SK-N-SH (cell line): ENCODE data around the gene WBP1. TPM values are rescaled to one million over a fixed set of nuclear protein-coding genes. Genes with fewer than 3 reads are reported as not detected.

Source experiments
- CTCF ChIA-PET: fragments of 300-600, 350-600 bp; formaldehyde crosslinking; extraction: SDS; loops from one replicate; lab custom pipeline; 2021; lab: Yijun Ruan, JAX
- POLR2A ChIA-PET: fragments of 350-600 bp; sonication (Branson Sonifier 250); formaldehyde crosslinking; extraction: SDS; loops from one replicate; lab custom pipeline; 2020; ENCODE audit warnings: antibody characterized with exemption, inconsistent platforms; lab: Yijun Ruan, JAX
- DNase-seq: peaks from one replicate; pipeline ENCODE4 v3.0.0; 2012
- H2AFZ ChIP-seq: fragments of 200-600 bp; sonication (generic); 2 replicates; pipeline ENCODE4 v1.8.1; 2016; ENCODE audit warnings: antibody characterized with exemption, mild to moderate bottlenecking, low read depth
- H3F3A ChIP-seq: fragments of 200-600 bp; sonication (generic); replicated peaks from 2 replicates; pipeline ENCODE3; 2016; ENCODE audit warnings: antibody characterized with exemption, mild to moderate bottlenecking; ENCODE audit not compliant: insufficient read depth
- H3K27ac ChIP-seq, 2 experiments: fragments of 200-500 bp in 1 of 2; fragments of 200-600 bp in 1 of 2; sonication (Bioruptor generic) in 1 of 2; sonication (generic), shearing (Covaris generic) in 1 of 2; 2 replicates each; pipeline versions ENCODE4 v1.5.1 to v1.6.1; 2014 to 2016; ENCODE audit warnings: low read depth in 2 of 2, inconsistent platforms in 1 of 2, low read length in 1 of 2, mild to moderate bottlenecking in 1 of 2, mixed read lengths in 1 of 2
- H3K27me3 ChIP-seq: fragments of 200-600 bp; sonication (generic), shearing (Covaris generic); 2 replicates; pipeline ENCODE4 v1.6.1; 2016; ENCODE audit warnings: mixed run types; ENCODE audit not compliant: insufficient read depth
- H3K36me3 ChIP-seq, 2 experiments: fragments of 200-500 bp in 1 of 2; fragments of 200-600 bp in 1 of 2; sonication (Bioruptor generic) in 1 of 2; sonication (generic) in 1 of 2; replicated peaks in 1 of 2; 2 replicates each; pipeline versions ENCODE3 to v1.5.1; 2014 to 2016; ENCODE audit warnings: low read length in 1 of 2, mild to moderate bottlenecking in 1 of 2; ENCODE audit not compliant: insufficient read depth in 2 of 2, control insufficient read depth in 1 of 2
- H3K4me1 ChIP-seq, 2 experiments: fragments of 200-500 bp in 1 of 2; fragments of 200-600 bp in 1 of 2; sonication (Bioruptor generic) in 1 of 2; sonication (generic), shearing (Covaris generic) in 1 of 2; 2 replicates each; pipeline versions ENCODE4 v1.5.1 to v1.6.1; 2014 to 2016; ENCODE audit warnings: low read depth in 1 of 2, low read length in 1 of 2, mixed run types in 1 of 2; ENCODE audit not compliant: insufficient read depth in 2 of 2, control insufficient read depth in 1 of 2
- H3K4me2 ChIP-seq: fragments of 200-600 bp; sonication (generic), shearing (Covaris generic); 2 replicates; pipeline ENCODE4 v1.6.1; 2017; ENCODE audit warnings: mixed run types
- H3K4me3 ChIP-seq, 2 experiments: fragments of 200-500 bp in 1 of 2; fragments of 200-600 bp in 1 of 2; sonication (Bioruptor generic) in 1 of 2; sonication (generic), shearing (Covaris generic) in 1 of 2; 2 replicates each; pipeline versions ENCODE4 v1.5.1 to v1.8.1; 2014 to 2016; ENCODE audit warnings: low read depth in 2 of 2, inconsistent platforms in 1 of 2, low read length in 1 of 2, mild to moderate bottlenecking in 1 of 2, mixed read lengths in 1 of 2, moderate library complexity in 1 of 2
- H3K79me2 ChIP-seq: fragments of 200-600 bp; sonication (generic); 2 replicates; pipeline ENCODE4 v1.8.1; 2017; ENCODE audit warnings: mild to moderate bottlenecking; ENCODE audit not compliant: insufficient read depth
- H3K9ac ChIP-seq: fragments of 200-600 bp; sonication (generic); 2 replicates; pipeline ENCODE4 v1.6.1; 2017; ENCODE audit warnings: mixed run types
- H3K9me2 ChIP-seq: fragments of 200-600 bp; sonication (generic); 2 replicates; pipeline ENCODE4 v1.6.1; 2017; ENCODE audit warnings: mixed run types
- H3K9me3 ChIP-seq: fragments of 200-600 bp; sonication (generic); 2 replicates; pipeline ENCODE4 v1.6.1; 2017; ENCODE audit warnings: mixed run types, mild to moderate bottlenecking, moderate library complexity
- H4K20me1 ChIP-seq: fragments of 200-600 bp; sonication (generic); 2 replicates; pipeline ENCODE4 v1.6.1; 2017; ENCODE audit warnings: mild to moderate bottlenecking, mixed run types; ENCODE audit not compliant: insufficient read depth
- ELF1 ChIP-seq: IDR thresholded peaks from 2 replicates; pipeline ENCODE4 v1.4.0; 2012
- EP300 ChIP-seq, 2 experiments: IDR thresholded peaks; 2 replicates each; pipeline versions ENCODE4 v1.4.0 to v1.6.1; 2012; ENCODE audit warnings: borderline replicate concordance in 1 of 2, low read depth in 1 of 2, low read length in 1 of 2
- FOSL2 ChIP-seq: IDR thresholded peaks from 2 replicates; pipeline ENCODE4 v1.4.0; 2012; ENCODE audit warnings: low read depth, mild to moderate bottlenecking, moderate library complexity, borderline replicate concordance
- FOXJ3 ChIP-seq: sonication (generic); formaldehyde crosslinking; IDR thresholded peaks from 2 replicates; pipeline ENCODE4 v1.5.1; 2020; ENCODE audit warnings: mild to moderate bottlenecking, missing genetic modification reagents
- FOXM1 ChIP-seq: IDR thresholded peaks from 2 replicates; pipeline ENCODE4 v1.4.0; 2012; ENCODE audit warnings: low read depth, mild to moderate bottlenecking
- PBX3 ChIP-seq: IDR thresholded peaks from 2 replicates; pipeline ENCODE4; 2012
- POLR2AphosphoS5 ChIP-seq: IDR thresholded peaks from 2 replicates; pipeline ENCODE4 v1.6.1; 2012; ENCODE audit warnings: low read depth, low read length
- RAD21 ChIP-seq: IDR thresholded peaks from 2 replicates; pipeline ENCODE4 v1.6.1; 2012; ENCODE audit warnings: mild to moderate bottlenecking, low read length
- RCOR1 ChIP-seq: fragments of 150-350 bp; IDR thresholded peaks from 2 replicates; pipeline ENCODE4 v1.6.1; 2017; ENCODE audit warnings: antibody characterized with exemption, low read length
- RFX5 ChIP-seq: IDR thresholded peaks from 2 replicates; pipeline ENCODE4 v1.6.1; 2012; ENCODE audit warnings: mild to moderate bottlenecking, improper control_type of control experiment, low read length
- SMC3 ChIP-seq: IDR thresholded peaks from 2 replicates; pipeline ENCODE4 v1.6.1; 2012; ENCODE audit warnings: low read depth, low read length, improper control_type of control experiment
- TAF1 ChIP-seq: IDR thresholded peaks from 2 replicates; pipeline ENCODE4 v1.6.1; 2012; ENCODE audit warnings: low read depth, mild to moderate bottlenecking, low read length, moderate library complexity, borderline replicate concordance
- TCF12 ChIP-seq: IDR thresholded peaks from 2 replicates; pipeline ENCODE4 v1.4.0; 2012
- TEAD4 ChIP-seq: IDR thresholded peaks from 2 replicates; pipeline ENCODE4 v1.4.0; 2012; ENCODE audit warnings: mild to moderate bottlenecking, borderline replicate concordance; ENCODE audit not compliant: insufficient read depth
- YY1 ChIP-seq: IDR thresholded peaks from 2 replicates; pipeline ENCODE4 v1.4.0; 2012; ENCODE audit warnings: low read depth, mild to moderate bottlenecking
- WGBS: methylation state at CpG from one replicate; pipeline ENCODE4 v1.1.6; 2017; ENCODE audit warnings: low lambda C conversion rate; 5-methylcytosine and 5-hydroxymethylcytosine counted together
- polyA plus RNA-seq, 3 experiments: library from polyadenylated mRNA; depleted of rRNA; stranded (reverse); fragments of >200 nt; gene quantifications; 2 replicates each; pipeline ENCODE4 v1.2.3, GENCODE V29; 2012
- TF ChIP-seq, protein P1 (sequence below): IDR thresholded peaks from 2 replicates; pipeline ENCODE4 v1.4.0; 2012; ENCODE audit warnings: low read depth, borderline replicate concordance
- TF ChIP-seq, protein P2 (sequence below): IDR thresholded peaks from 2 replicates; pipeline ENCODE4 v1.4.0; 2012; ENCODE audit warnings: low read depth, borderline replicate concordance
- TF ChIP-seq, protein P3 (sequence below): fragments of 200-600 bp; sonication (generic); IDR thresholded peaks from 2 replicates; pipeline ENCODE4 v1.6.1; 2017; ENCODE audit warnings: antibody characterized with exemption, mild to moderate bottlenecking, moderate library complexity

Gene WBP1
- polyA plus RNA-seq, 1 of the 3 experiments (the other 2 are of a cell fraction), result 184 TPM

GRCh38 chr2:74486141-74486540 lies 27.9 kb downstream of the WBP1 start:
- Histone ChIP-seq H3K36me3 (peaks cover 6 to 16% of the 10 kb centered on the region in 2 experiments), H2AFZ (no peak overlapping the region), H3K4me2 (no peak overlapping the region), H3K27ac (no peak overlapping the region), H3K4me1 (peaks cover 7 to 11% of the 10 kb centered on the region in 2 experiments; a peak in 3 of 4 replicates), H3K79me2 (peaks cover 49% of the 10 kb centered on the region), H3F3A (no peaks in the 10 kb centered on the region), H3K9me3 (no peaks in the 10 kb centered on the region), H3K4me3 (no peak overlapping the region), H4K20me1 (no peaks in the 10 kb centered on the region), H3K9ac (no peak overlapping the region), H3K9me2 (no peaks in the 10 kb centered on the region), H3K27me3 (no peaks in the 10 kb centered on the region)
- ChIA-PET CTCF (interaction anchor here (7.5 kb wide), 1 partner anchor 101 kb away, joined by 116 read pairs; no protein-coding TSS in a partner anchor), POLR2A (no interaction called here)
- whole genome bisulfite sequencing, result 100% methylated on average over 2 of the region's 2 CpGs
- DNase-seq, result no peak
- no peak for TF ChIP-seq RAD21
- TF ChIP-seq FOXM1, result no peak
- TF ChIP-seq POLR2AphosphoS5, result no peak
- TF ChIP-seq, protein P1, sequence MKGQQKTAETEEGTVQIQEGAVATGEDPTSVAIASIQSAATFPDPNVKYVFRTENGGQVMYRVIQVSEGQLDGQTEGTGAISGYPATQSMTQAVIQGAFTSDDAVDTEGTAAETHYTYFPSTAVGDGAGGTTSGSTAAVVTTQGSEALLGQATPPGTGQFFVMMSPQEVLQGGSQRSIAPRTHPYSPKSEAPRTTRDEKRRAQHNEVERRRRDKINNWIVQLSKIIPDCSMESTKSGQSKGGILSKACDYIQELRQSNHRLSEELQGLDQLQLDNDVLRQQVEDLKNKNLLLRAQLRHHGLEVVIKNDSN, result no peak
- no peak for TF ChIP-seq PBX3
- no peak for TF ChIP-seq EP300 (IDR thresholded peaks at IDR 0.05; ENCODE audit: borderline replicate concordance in 1 of 2, low read depth in 1 of 2, low read length in 1 of 2)
- TF ChIP-seq, protein P2, sequence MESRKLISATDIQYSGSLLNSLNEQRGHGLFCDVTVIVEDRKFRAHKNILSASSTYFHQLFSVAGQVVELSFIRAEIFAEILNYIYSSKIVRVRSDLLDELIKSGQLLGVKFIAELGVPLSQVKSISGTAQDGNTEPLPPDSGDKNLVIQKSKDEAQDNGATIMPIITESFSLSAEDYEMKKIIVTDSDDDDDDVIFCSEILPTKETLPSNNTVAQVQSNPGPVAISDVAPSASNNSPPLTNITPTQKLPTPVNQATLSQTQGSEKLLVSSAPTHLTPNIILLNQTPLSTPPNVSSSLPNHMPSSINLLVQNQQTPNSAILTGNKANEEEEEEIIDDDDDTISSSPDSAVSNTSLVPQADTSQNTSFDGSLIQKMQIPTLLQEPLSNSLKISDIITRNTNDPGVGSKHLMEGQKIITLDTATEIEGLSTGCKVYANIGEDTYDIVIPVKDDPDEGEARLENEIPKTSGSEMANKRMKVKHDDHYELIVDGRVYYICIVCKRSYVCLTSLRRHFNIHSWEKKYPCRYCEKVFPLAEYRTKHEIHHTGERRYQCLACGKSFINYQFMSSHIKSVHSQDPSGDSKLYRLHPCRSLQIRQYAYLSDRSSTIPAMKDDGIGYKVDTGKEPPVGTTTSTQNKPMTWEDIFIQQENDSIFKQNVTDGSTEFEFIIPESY, result no peak
- no peak for TF ChIP-seq RFX5
- TF ChIP-seq FOXJ3 (CRISPR knock-in tag), result no peak
- no peak for TF ChIP-seq YY1
- TF ChIP-seq TCF12, result no peak
- TF ChIP-seq, protein P3, sequence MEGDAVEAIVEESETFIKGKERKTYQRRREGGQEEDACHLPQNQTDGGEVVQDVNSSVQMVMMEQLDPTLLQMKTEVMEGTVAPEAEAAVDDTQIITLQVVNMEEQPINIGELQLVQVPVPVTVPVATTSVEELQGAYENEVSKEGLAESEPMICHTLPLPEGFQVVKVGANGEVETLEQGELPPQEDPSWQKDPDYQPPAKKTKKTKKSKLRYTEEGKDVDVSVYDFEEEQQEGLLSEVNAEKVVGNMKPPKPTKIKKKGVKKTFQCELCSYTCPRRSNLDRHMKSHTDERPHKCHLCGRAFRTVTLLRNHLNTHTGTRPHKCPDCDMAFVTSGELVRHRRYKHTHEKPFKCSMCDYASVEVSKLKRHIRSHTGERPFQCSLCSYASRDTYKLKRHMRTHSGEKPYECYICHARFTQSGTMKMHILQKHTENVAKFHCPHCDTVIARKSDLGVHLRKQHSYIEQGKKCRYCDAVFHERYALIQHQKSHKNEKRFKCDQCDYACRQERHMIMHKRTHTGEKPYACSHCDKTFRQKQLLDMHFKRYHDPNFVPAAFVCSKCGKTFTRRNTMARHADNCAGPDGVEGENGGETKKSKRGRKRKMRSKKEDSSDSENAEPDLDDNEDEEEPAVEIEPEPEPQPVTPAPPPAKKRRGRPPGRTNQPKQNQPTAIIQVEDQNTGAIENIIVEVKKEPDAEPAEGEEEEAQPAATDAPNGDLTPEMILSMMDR, result no peak
- TF ChIP-seq TEAD4, result no peak
- no peak for TF ChIP-seq RCOR1
- no peak for TF ChIP-seq SMC3
- no peak for TF ChIP-seq ELF1
- no peak for TF ChIP-seq FOSL2
- no peak for TF ChIP-seq TAF1
